H1 (cell line): ENCODE measurements around the gene TIMM9. TPM values are rescaled to one million over a fixed set of nuclear protein-coding genes. Genes with fewer than 3 reads are reported as not detected.

ENCODE experiments used
- CTCF ChIA-PET: fragments of 300-600 bp; sonication (Branson Sonifier 250); formaldehyde crosslinking; loops from one replicate; lab custom pipeline; 2021; ENCODE audit not compliant: partially characterized antibody; lab: Charles Lee
- POLR2A ChIA-PET: fragments of 300-600 bp; sonication (Branson Sonifier 250); formaldehyde crosslinking; loops from one replicate; lab custom pipeline; 2021; ENCODE audit warnings: inconsistent platforms; ENCODE audit not compliant: partially characterized antibody; lab: Charles Lee
- DNase-seq, 2 experiments: peaks; one replicate each; pipeline versions ENCODE4 v3.0.0 to v3.0.0-alpha.2; 2010 to 2022; ENCODE audit warnings: low spot score in 2 of 2, low read depth in 1 of 2, mixed read lengths in 1 of 2
- FAIRE-seq: peaks from 2 replicates; lab custom pipeline; 2011; peaks lifted over from hg19 to GRCh38; lab: Jason Lieb, UNC
- H2AFZ ChIP-seq: 2 replicates; pipeline ENCODE4 v1.8.1; 2012; ENCODE audit warnings: low read length, inconsistent platforms
- H2AK5ac ChIP-seq: 2 replicates; pipeline ENCODE4 v1.6.1; 2013; ENCODE audit warnings: low read depth, low read length
- H2BK120ac ChIP-seq: replicated peaks from 2 replicates; pipeline ENCODE3; 2013; ENCODE audit warnings: low read depth, low read length, inconsistent platforms
- H2BK12ac ChIP-seq: 2 replicates; pipeline ENCODE4 v1.6.1; 2013; ENCODE audit warnings: low read depth, low read length
- H2BK15ac ChIP-seq: 2 replicates; pipeline ENCODE4 v1.6.1; 2013; ENCODE audit warnings: low read length
- H2BK20ac ChIP-seq: 2 replicates; pipeline ENCODE4 v1.6.1; 2013; ENCODE audit warnings: low read length
- H2BK5ac ChIP-seq: 2 replicates; pipeline ENCODE4 v1.6.1; 2013; ENCODE audit warnings: low read depth, low read length
- H3K14ac ChIP-seq: 2 replicates; pipeline ENCODE4 v1.6.1; 2013; ENCODE audit warnings: inconsistent platforms; ENCODE audit not compliant: insufficient read length
- H3K18ac ChIP-seq: 2 replicates; pipeline ENCODE4 v1.6.1; 2013; ENCODE audit warnings: low read length; ENCODE audit errors: extremely low read depth
- H3K23ac ChIP-seq: 2 replicates; pipeline ENCODE4 v1.6.1; 2013; ENCODE audit warnings: inconsistent platforms; ENCODE audit not compliant: insufficient read length
- H3K23me2 ChIP-seq: 2 replicates; pipeline ENCODE4 v1.6.1; 2013; ENCODE audit warnings: low read depth, low read length
- H3K27ac ChIP-seq: 2 replicates; pipeline ENCODE4 v1.6.1; 2011; ENCODE audit warnings: low read depth, low read length, inconsistent platforms
- H3K27me3 ChIP-seq, 4 experiments: replicated peaks in 1 of 4; 1 replicate in 1 of 4; 2 replicates in 3 of 4; pipeline versions ENCODE4 v1.6.1 to v1.8.1; 2011 to 2013; ENCODE audit warnings: low read length in 3 of 4, mild to moderate bottlenecking in 3 of 4, inconsistent platforms in 2 of 4, mixed read lengths in 2 of 4, moderate library complexity in 1 of 4; ENCODE audit not compliant: control insufficient read depth in 3 of 4, insufficient read depth in 3 of 4; ENCODE audit errors: extremely low read depth in 1 of 4
- H3K36me3 ChIP-seq, 4 experiments: 2 replicates each; pipeline versions ENCODE4 v1.6.1 to v1.8.1; 2011 to 2013; ENCODE audit warnings: mild to moderate bottlenecking in 4 of 4, low read length in 3 of 4, moderate library complexity in 2 of 4, control low read depth in 1 of 4, inconsistent platforms in 1 of 4; ENCODE audit not compliant: insufficient read depth in 4 of 4, control insufficient read depth in 2 of 4
- H3K4ac ChIP-seq: replicated peaks from 2 replicates; pipeline ENCODE3; 2013; ENCODE audit warnings: low read length, low read depth, mixed read lengths, inconsistent platforms; ENCODE audit not compliant: insufficient read length
- H3K4me1 ChIP-seq, 4 experiments: replicated peaks in 1 of 4; 1 replicate in 1 of 4; 2 replicates in 3 of 4; pipeline versions ENCODE4 v1.6.1 to v1.8.1; 2011 to 2013; ENCODE audit warnings: low read length in 3 of 4, inconsistent platforms in 2 of 4, mixed read lengths in 1 of 4; ENCODE audit not compliant: insufficient read depth in 4 of 4, control insufficient read depth in 3 of 4
- H3K4me2 ChIP-seq, 2 experiments: 2 replicates each; pipeline versions ENCODE4 v1.6.1 to v1.8.1; 2011 to 2013; ENCODE audit warnings: low read depth in 2 of 2, low read length in 2 of 2, control low read depth in 1 of 2, inconsistent platforms in 1 of 2, mild to moderate bottlenecking in 1 of 2; ENCODE audit not compliant: insufficient read depth in 1 of 2
- H3K4me3 ChIP-seq, 4 experiments: fragments of 200-600, 300-600 bp in 1 of 4; sonication (generic), shearing (Covaris generic), sonication (Bioruptor Twin) in 1 of 4; 2 replicates each; pipeline versions ENCODE4 v1.5.1 to v1.8.1; 2011 to 2016; ENCODE audit warnings: low read length in 4 of 4, low read depth in 3 of 4, control low read depth in 2 of 4, inconsistent platforms in 2 of 4, mild to moderate bottlenecking in 2 of 4, mixed read lengths in 1 of 4, moderate library complexity in 1 of 4; ENCODE audit not compliant: insufficient read depth in 2 of 4; ENCODE audit errors: extremely low read depth in 1 of 4
- H3K56ac ChIP-seq: replicated peaks from 2 replicates; pipeline ENCODE3; 2013; ENCODE audit warnings: low read depth, mild to moderate bottlenecking, mixed read lengths, low read length, inconsistent platforms; ENCODE audit not compliant: insufficient read length
- H3K79me1 ChIP-seq: 2 replicates; pipeline ENCODE4 v1.6.1; 2013; ENCODE audit warnings: low read depth, low read length, control low read depth
- H3K79me2 ChIP-seq, 2 experiments: 2 replicates each; pipeline versions ENCODE4 v1.6.1 to v1.8.1; 2012 to 2013; ENCODE audit warnings: low read length in 2 of 2, mild to moderate bottlenecking in 2 of 2, inconsistent platforms in 1 of 2; ENCODE audit not compliant: insufficient read depth in 2 of 2, control insufficient read depth in 1 of 2
- H3K9ac ChIP-seq, 4 experiments: replicated peaks in 1 of 4; 1 replicate in 1 of 4; 2 replicates in 3 of 4; pipeline versions ENCODE4 v1.6.1 to v1.8.1; 2011 to 2013; ENCODE audit warnings: low read depth in 3 of 4, low read length in 3 of 4, control low read depth in 2 of 4, mild to moderate bottlenecking in 2 of 4, moderate library complexity in 2 of 4, inconsistent platforms in 1 of 4; ENCODE audit errors: extremely low read depth in 1 of 4
- H3K9me3 ChIP-seq, 2 experiments: 2 replicates each; pipeline versions ENCODE4 v1.6.1 to v1.8.1; 2012 to 2013; ENCODE audit warnings: mild to moderate bottlenecking in 2 of 2, moderate library complexity in 2 of 2, control low read depth in 1 of 2, inconsistent platforms in 1 of 2, low read depth in 1 of 2, low read length in 1 of 2, mixed read lengths in 1 of 2; ENCODE audit not compliant: insufficient read depth in 2 of 2
- H4K20me1 ChIP-seq, 2 experiments: replicated peaks in 1 of 2; 2 replicates each; pipeline versions ENCODE3 to v1.8.1; 2011 to 2013; ENCODE audit warnings: inconsistent platforms in 2 of 2, low read length in 2 of 2, mild to moderate bottlenecking in 1 of 2; ENCODE audit not compliant: insufficient read depth in 2 of 2, control insufficient read depth in 1 of 2
- H4K5ac ChIP-seq: 2 replicates; pipeline ENCODE4 v1.6.1; 2013; ENCODE audit warnings: low read length, low read depth, mixed read lengths, inconsistent platforms; ENCODE audit not compliant: insufficient read length
- H4K8ac ChIP-seq: 2 replicates; pipeline ENCODE4 v1.8.0; 2013; ENCODE audit warnings: mild to moderate bottlenecking, moderate library complexity, low read length, inconsistent platforms; ENCODE audit not compliant: insufficient read depth; ENCODE audit errors: extremely low read depth
- H4K91ac ChIP-seq: replicated peaks from 2 replicates; pipeline ENCODE3; 2013; ENCODE audit warnings: low read length, mixed read lengths, inconsistent platforms; ENCODE audit not compliant: insufficient read length
- BCL11A ChIP-seq, 2 experiments: IDR thresholded peaks; one replicate each; pipeline ENCODE4 v1.6.1; 2011; ENCODE audit warnings: low read depth in 2 of 2, low read length in 2 of 2, mild to moderate bottlenecking in 2 of 2
- CEBPB ChIP-seq: IDR thresholded peaks from 2 replicates; pipeline ENCODE4 v1.6.1; 2012; ENCODE audit warnings: low read depth, low read length
- EGR1 ChIP-seq: IDR thresholded peaks from 2 replicates; pipeline ENCODE4 v1.6.1; 2011; ENCODE audit warnings: low read depth, low read length, borderline replicate concordance
- KDM1A ChIP-seq: fragments of 200-600, 300-600 bp; sonication (generic); IDR thresholded peaks from 2 replicates; pipeline ENCODE4 v1.7.1; 2016; ENCODE audit warnings: mild to moderate bottlenecking, low read length, borderline replicate concordance
- RBBP5 ChIP-seq: IDR thresholded peaks from 2 replicates; pipeline ENCODE4 v1.7.1; 2012; ENCODE audit warnings: low read depth, mild to moderate bottlenecking, inconsistent platforms, low read length, moderate library complexity, borderline replicate concordance
- SIN3A ChIP-seq, 2 experiments: IDR thresholded peaks in 1 of 2; conservative IDR thresholded peaks in 1 of 2; 2 replicates each; pipeline ENCODE4 v1.6.1; 2011 to 2012; ENCODE audit warnings: low read length in 2 of 2, improper control_type of control experiment in 1 of 2, low read depth in 1 of 2, mild to moderate bottlenecking in 1 of 2
- SIRT6 ChIP-seq: IDR thresholded peaks from one replicate; pipeline ENCODE4 v1.7.1; 2012; ENCODE audit warnings: low read length, inconsistent platforms
- SP2 ChIP-seq: IDR thresholded peaks from 2 replicates; pipeline ENCODE4 v1.6.1; 2012; ENCODE audit warnings: mild to moderate bottlenecking, low read length, inconsistent platforms
- TBP ChIP-seq: IDR thresholded peaks from 2 replicates; pipeline ENCODE4 v1.6.1; 2011; ENCODE audit warnings: low read depth, low read length, improper control_type of control experiment
- TEAD4 ChIP-seq: IDR thresholded peaks from 2 replicates; pipeline ENCODE4 v1.6.1; 2012; ENCODE audit warnings: low read depth, low read length, inconsistent platforms, mixed read lengths
- WGBS, 2 experiments: shearing (Covaris generic) in 1 of 2; methylation state at CpG; one replicate each; pipeline versions ENCODE4 v1.1.6 to v1.1.7; 2013 to 2015; ENCODE audit warnings: low lambda C conversion rate in 2 of 2, mixed read lengths in 2 of 2, inconsistent platforms in 1 of 2, low coverage in 1 of 2, missing lambda C conversion rate in 1 of 2; ENCODE audit not compliant: insufficient replicate concordance in 2 of 2, insufficient coverage in 1 of 2, insufficient read length in 1 of 2; ENCODE audit errors: extremely low coverage in 1 of 2, missing lambda C conversion rate in 1 of 2; 5-methylcytosine and 5-hydroxymethylcytosine counted together
- polyA plus RNA-seq, 7 experiments: library from polyadenylated mRNA; depleted of rRNA in 3 of 7; stranded (reverse) in 5 of 7; unstranded in 2 of 7; fragments of >200 nt in 5 of 7; fragments of 200-250 nt in 2 of 7; gene quantifications; 1 replicate in 5 of 7; 2 replicates in 1 of 7; 4 replicates in 1 of 7; pipeline versions ENCODE4 v1.2.1 to v1.2.3, GENCODE V29; 2011 to 2013; ENCODE audit warnings: missing spikeins in 2 of 7, mixed read lengths in 2 of 7
- total RNA-seq: library from RNA; stranded (reverse); fragmentation: NEBNext Ultra II Directional; extraction: Animal tissue kit (Norgen Biotek cat#: 25700); gene quantifications from 2 replicates; pipeline ENCODE4 v1.2.1, GENCODE V29; 2021
- TF ChIP-seq, protein P1 (sequence below): IDR thresholded peaks from 2 replicates; pipeline ENCODE4 v1.6.1; 2011; ENCODE audit warnings: low read depth, mild to moderate bottlenecking, low read length; ENCODE audit not compliant: insufficient read depth

TIMM9 gene
- total and polyA plus RNA-seq, 2 of the 8 experiments (the other 6 are each of a cell fraction or from before 2014, with no cell fraction given), result 24.0 to 52.2 TPM

- no peak overlapping the region for H4K5ac ChIP-seq
- H3K79me1 ChIP-seq, result no peaks in the 10 kb centered on the region
- no peak overlapping the region for H3K18ac ChIP-seq
- no peak overlapping the region for H3K9ac ChIP-seq
- no peak overlapping the region for H2BK12ac ChIP-seq
- WGBS, 2 experiments, result 86% methylated on average over 2 of the region's 2 CpGs; no CpG with 5 or more reads in 1 of the 2 experiments
- H3K23ac ChIP-seq, result no peak overlapping the region
- no peak for DNase-seq
- no peak for FAIRE-seq
- H3K27ac ChIP-seq, result no peak overlapping the region
- no peak overlapping the region for H3K56ac ChIP-seq
- no peak overlapping the region for H2AFZ ChIP-seq
- H3K9me3 ChIP-seq, result no peaks in the 10 kb centered on the region
- CTCF ChIA-PET, result no interaction called here
- no peak overlapping the region for H4K8ac ChIP-seq
- H3K4me3 ChIP-seq, result no peak overlapping the region
- H3K4me1 ChIP-seq, result no peaks in the 10 kb centered on the region
- H3K4me2 ChIP-seq, result no peak overlapping the region
- H3K23me2 ChIP-seq, result no peaks in the 10 kb centered on the region
- POLR2A ChIA-PET, result no interaction called here
- no peak overlapping the region for H3K14ac ChIP-seq
- H2BK15ac ChIP-seq, result no peak overlapping the region
- H2BK20ac ChIP-seq, result no peak overlapping the region
- no peak overlapping the region for H2AK5ac ChIP-seq
- no peak overlapping the region for H4K91ac ChIP-seq
- H3K27me3 ChIP-seq, result no peaks in the 10 kb centered on the region
- H2BK5ac ChIP-seq, result no peak overlapping the region
- TF ChIP-seq TBP (no peak), SIRT6 (no peak), TEAD4 (no peak), EGR1 (no peak), SP2 (no peak), RBBP5 (no peak), KDM1A (no peak), BCL11A (IDR thresholded peaks at IDR 0.05; ENCODE audit: low read depth in 2 of 2, low read length in 2 of 2) (no peak), CEBPB (no peak), SIN3A (conservative IDR thresholded peaks at IDR 0.05 in 1 of 2, IDR thresholded peaks at IDR 0.05 in 1 of 2; ENCODE audit: low read depth in 1 of 2, low read length in 2 of 2) (no peak)
- TF ChIP-seq, protein P1, sequence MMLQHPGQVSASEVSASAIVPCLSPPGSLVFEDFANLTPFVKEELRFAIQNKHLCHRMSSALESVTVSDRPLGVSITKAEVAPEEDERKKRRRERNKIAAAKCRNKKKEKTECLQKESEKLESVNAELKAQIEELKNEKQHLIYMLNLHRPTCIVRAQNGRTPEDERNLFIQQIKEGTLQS, result no peak
- H2BK120ac ChIP-seq, result no peak overlapping the region
- H4K20me1 ChIP-seq, result no peaks in the 10 kb centered on the region
- H3K36me3 ChIP-seq, result peaks cover 0 to 24% (median 1%) of the 10 kb centered on the region in 4 experiments; a peak in 2 of 8 replicates
- no peaks in the 10 kb centered on the region for H3K79me2 ChIP-seq
- H3K4ac ChIP-seq, result no peak overlapping the region
Measured at GRCh38 chr14:58463147-58463546, 35.8 kb upstream of the TIMM9 start.
